ENCODE data around the gene AKAP17A. TPM values are rescaled to one million over a fixed set of nuclear protein-coding genes. Genes with fewer than 3 reads are reported as not detected.
A peak's percentile ranks its signal among the peaks of the same experiment; 100 is the strongest.

AKAP17A gene
- total and polyA plus RNA-seq, 9 of the 15 experiments (the other 6 are each of a cell fraction or from before 2014, with no cell fraction given) = 1.2 to 29.5 (median 8.2) TPM

GRCh38 chrX:1593286-1594271, 2.2 kb downstream of the AKAP17A start:
- peak overlapping the region in 1 of 2 experiments; percentile 84; a peak in 1 of 4 replicates for H3K9ac ChIP-seq (ENCODE audit: insufficient read depth in 1 of 2, low read depth in 2 of 2, low read length in 2 of 2)
- peak overlapping the region; percentile 83; the same call in 1 of the 2 replicates for H3K4me2 ChIP-seq (ENCODE audit: insufficient read depth, low read length)
- no TSS peak for BruUV-seq (replicated peaks)
- ATAC-seq (no peak), DNase-seq (ENCODE audit: extremely low read depth in 1 of 4, low spot score in 3 of 4) (no peak), FAIRE-seq (no peak)
- H3K27ac ChIP-seq (ENCODE audit: extremely low read depth, low read depth, low read length) = no peak overlapping the region
- no peak for TF ChIP-seq ARID3B (CRISPR knock-in tag; IDR thresholded peaks at IDR 0.05; ENCODE audit: borderline replicate concordance)
- peak; percentile 32; the same call in 1 of the 2 replicates for TF ChIP-seq POLR2G (IDR thresholded peaks at IDR 0.05; ENCODE audit: low read depth, low read length)
- TF ChIP-seq ZNF324 (CRISPR knock-in tag; IDR thresholded peaks at IDR 0.05) = no peak
- TF ChIP-seq HMGN3 (IDR thresholded peaks at IDR 0.05; ENCODE audit: borderline replicate concordance, extremely low read depth, insufficient read length, low read depth, low read length) = no peak
- no peak for TF ChIP-seq GTF2F1 (IDR thresholded peaks at IDR 0.05; ENCODE audit: low read depth, low read length)
- TF ChIP-seq CTCF (IDR thresholded peaks at IDR 0.05 in 2 of 3, conservative IDR thresholded peaks at IDR 0.05 in 1 of 3; ENCODE audit: insufficient read depth in 2 of 3, low read depth in 1 of 3, low read length in 3 of 3) = no peak
- peak; percentile 31; the same call in 1 of the 2 replicates for TF ChIP-seq RBFOX2 (IDR thresholded peaks at IDR 0.05; ENCODE audit: low read depth, low read length)
- no peak for TF ChIP-seq HNRNPK (IDR thresholded peaks at IDR 0.05; ENCODE audit: low read depth, low read length, poor library complexity, severe bottlenecking)
- no peak for TF ChIP-seq UBTF (IDR thresholded peaks at IDR 0.05; ENCODE audit: borderline replicate concordance in 1 of 2, low read depth in 2 of 2, low read length in 2 of 2)
- no peak for TF ChIP-seq MTA2 (IDR thresholded peaks at IDR 0.05; ENCODE audit: low read depth)
- TF ChIP-seq PRMT5 (CRISPR knock-in tag; IDR thresholded peaks at IDR 0.05) = no peak
- no peak for TF ChIP-seq ZNF175 (CRISPR knock-in tag; IDR thresholded peaks at IDR 0.05; ENCODE audit: low read depth)
- no peak for TF ChIP-seq ZNF778 (CRISPR knock-in tag; IDR thresholded peaks at IDR 0.05)
- no peak overlapping the region for H2AFZ ChIP-seq (ENCODE audit: low read depth, low read length)
- peaks cover 15% of the 10 kb centered on the region for H4K20me1 ChIP-seq (replicated peaks; ENCODE audit: control insufficient read depth, insufficient read depth, low read length)
- H3K36me3 ChIP-seq (ENCODE audit: control insufficient read depth, insufficient read depth, low read length) = peaks cover 51% of the 10 kb centered on the region; the same call in 2 of the 3 replicates
- ChIA-PET CTCF (ENCODE audit: low intra/inter-chr PET ratio) (no interaction called here), POLR2A (no interaction called here)
- H3K9me3 ChIP-seq (replicated peaks; ENCODE audit: control insufficient read depth, insufficient read depth, low read depth, low read length) = no peaks in the 10 kb centered on the region
- H3K27me3 ChIP-seq (ENCODE audit: control insufficient read depth in 2 of 2, insufficient read depth in 2 of 2, low read length in 2 of 2) = no peaks in the 10 kb centered on the region
- peaks cover 0 to 35% of the 10 kb centered on the region in 2 experiments; a peak in 2 of 5 replicates for H3K4me1 ChIP-seq (replicated peaks in 1 of 2; ENCODE audit: control insufficient read depth in 2 of 2, insufficient read depth in 2 of 2, low read length in 2 of 2)
- WGBS (ENCODE audit: insufficient coverage, low coverage, missing lambda C conversion rate) = 96% methylated on average over 39 of the region's 60 CpGs
- in situ Hi-C loops (cut with MboI) (no loop called here), intact Hi-C loops (cut with micrococcal nuclease) (no loop called here)
- H3K4me3 ChIP-seq = peak overlapping the region; percentile 84
- no peaks in the 10 kb centered on the region for H3K9me1 ChIP-seq (ENCODE audit: control insufficient read depth, insufficient read depth, low read length)
- peaks cover 40% of the 10 kb centered on the region for H3K79me2 ChIP-seq (ENCODE audit: control insufficient read depth, insufficient read depth, low read length)
